Mucosa of gallbladder (tissue), 1 donor: Measurements from ENCODE around the gene RNU7-1. TPM values are rescaled to one million over a fixed set of nuclear protein-coding genes. Genes with fewer than 3 reads are reported as not detected.

Source experiments
- DNase-seq: peaks from one replicate; pipeline ENCODE4 v3.0.0-alpha.2; 2020; ENCODE audit warnings: low spot score
- total RNA-seq: library from RNA; stranded (reverse); gene quantifications from one replicate; pipeline ENCODE4 v1.2.1, GENCODE V29; 2021
- donor health status: DM: no; HTN: no; CAD: no.

RNU7-1 gene
- total RNA-seq, 1 donor from 2014 or later, result not detected

DNA sequence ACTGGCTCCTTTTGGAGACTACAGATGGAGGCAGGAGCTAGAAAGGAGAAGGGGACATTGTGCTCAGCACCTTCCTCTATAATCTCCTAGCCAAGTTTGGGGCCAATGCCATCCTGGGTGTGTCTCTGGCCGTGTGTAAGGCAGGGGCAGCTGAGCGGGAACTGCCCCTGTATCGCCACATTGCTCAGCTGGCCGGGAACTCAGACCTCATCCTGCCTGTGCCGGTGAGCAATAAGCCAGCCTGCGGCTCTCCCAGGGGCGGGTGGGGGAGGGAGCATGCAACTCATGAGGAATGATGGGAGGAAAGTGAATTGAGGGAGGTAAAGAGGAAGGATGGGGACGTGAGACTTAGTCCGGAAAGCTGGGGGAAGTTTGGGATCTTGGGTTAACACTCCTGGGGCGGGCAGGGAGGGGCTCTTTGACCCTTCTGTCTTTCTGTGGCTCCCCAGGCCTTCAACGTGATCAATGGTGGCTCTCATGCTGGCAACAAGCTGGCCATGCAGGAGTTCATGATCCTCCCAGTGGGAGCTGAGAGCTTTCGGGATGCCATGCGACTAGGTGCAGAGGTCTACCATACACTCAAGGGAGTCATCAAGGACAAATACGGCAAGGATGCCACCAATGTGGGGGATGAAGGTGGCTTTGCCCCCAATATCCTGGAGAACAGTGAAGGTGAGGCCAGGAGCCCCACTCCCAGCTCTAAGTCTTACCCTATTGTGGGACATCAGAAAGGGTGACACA, 26.0 kb upstream of the RNU7-1 start:
- no peak for DNase-seq

DNA sequence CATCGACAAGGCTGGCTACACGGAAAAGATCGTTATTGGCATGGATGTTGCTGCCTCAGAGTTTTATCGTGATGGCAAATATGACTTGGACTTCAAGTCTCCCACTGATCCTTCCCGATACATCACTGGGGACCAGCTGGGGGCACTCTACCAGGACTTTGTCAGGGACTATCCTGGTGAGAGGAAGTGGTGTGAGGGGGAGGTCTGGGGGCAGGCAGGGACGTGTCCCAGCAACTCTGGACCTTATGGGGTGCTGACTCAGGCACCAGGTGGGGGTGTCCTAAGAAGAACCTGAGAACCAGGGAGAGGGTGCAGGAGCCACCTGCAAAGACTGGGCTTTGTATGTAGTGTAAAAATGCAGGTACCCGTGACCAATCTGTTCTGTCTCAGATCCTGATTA, 24.0 kb upstream of the RNU7-1 start:
- no peak for DNase-seq

DNA sequence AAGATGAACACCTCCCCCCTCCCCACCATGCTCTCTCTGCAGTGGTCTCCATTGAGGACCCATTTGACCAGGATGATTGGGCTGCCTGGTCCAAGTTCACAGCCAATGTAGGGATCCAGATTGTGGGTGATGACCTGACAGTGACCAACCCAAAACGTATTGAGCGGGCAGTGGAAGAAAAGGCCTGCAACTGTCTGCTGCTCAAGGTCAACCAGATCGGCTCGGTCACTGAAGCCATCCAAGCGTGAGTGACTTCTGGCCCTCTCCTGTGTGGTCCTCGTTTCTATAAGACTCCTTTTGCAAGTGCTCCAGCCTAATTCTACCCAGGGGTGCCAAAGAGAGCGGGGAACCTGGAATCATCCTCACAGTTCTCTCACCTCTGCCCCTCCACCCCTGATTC, 22.1 kb upstream of the RNU7-1 start:
- DNase-seq, result no peak

DNA sequence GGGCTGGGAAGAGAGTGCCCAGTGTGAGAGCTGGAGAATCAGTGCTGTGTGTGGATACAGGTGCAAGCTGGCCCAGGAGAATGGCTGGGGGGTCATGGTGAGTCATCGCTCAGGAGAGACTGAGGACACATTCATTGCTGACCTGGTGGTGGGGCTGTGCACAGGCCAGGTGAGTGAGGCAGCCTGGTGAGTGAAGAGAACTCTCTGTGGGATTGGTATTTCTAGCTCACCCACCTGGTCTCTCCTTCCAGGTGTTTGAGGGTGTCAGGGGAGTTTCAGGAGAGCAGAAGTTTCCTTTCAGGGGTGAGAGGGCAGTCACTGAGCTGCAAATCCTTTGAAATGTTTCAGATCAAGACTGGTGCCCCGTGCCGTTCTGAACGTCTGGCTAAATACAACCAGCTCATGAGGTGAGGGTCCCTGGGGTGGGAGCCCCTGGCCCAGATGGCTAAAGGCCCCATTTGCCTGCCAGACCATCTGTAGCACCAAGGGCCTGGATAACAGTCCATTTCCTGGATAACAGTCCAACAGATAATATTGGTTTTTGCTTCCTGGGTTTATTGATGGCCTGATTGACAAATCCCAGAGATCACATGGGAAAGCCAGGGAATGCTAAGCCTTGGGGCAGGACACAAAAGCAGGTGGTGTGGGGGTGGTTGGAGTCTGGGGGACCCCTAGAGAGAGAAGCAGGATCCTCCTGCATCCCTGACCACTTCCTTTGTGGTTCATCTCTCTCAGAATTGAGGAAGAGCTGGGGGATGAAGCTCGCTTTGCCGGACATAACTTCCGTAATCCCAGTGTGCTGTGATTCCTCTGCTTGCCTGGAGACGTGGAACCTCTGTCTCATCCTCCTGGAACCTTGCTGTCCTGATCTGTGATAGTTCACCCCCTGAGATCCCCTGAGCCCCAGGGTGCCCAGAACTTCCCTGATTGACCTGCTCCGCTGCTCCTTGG, 21.3 kb upstream of the RNU7-1 start:
- DNase-seq, result no peak

DNA sequence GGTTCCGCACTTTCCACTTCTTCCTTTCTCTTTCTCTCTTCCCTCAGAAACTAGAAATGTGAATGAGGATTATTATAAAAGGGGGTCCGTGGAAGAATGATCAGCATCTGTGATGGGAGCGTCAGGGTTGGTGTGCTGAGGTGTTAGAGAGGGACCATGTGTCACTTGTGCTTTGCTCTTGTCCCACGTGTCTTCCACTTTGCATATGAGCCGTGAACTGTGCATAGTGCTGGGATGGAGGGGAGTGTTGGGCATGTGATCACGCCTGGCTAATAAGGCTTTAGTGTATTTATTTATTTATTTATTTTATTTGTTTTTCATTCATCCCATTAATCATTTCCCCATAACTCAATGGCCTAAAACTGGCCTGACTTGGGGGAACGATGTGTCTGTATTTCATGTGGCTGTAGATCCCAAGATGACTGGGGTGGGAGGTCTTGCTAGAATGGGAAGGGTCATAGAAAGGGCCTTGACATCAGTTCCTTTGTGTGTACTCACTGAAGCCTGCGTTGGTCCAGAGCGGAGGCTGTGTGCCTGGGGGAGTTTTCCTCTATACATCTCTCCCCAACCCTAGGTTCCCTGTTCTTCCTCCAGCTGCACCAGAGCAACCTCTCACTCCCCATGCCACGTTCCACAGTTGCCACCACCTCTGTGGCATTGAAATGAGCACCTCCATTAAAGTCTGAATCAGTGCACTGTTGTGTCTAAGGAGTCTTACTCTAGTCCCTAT, 20.4 kb upstream of the RNU7-1 start:
- DNase-seq, result no peak

DNA sequence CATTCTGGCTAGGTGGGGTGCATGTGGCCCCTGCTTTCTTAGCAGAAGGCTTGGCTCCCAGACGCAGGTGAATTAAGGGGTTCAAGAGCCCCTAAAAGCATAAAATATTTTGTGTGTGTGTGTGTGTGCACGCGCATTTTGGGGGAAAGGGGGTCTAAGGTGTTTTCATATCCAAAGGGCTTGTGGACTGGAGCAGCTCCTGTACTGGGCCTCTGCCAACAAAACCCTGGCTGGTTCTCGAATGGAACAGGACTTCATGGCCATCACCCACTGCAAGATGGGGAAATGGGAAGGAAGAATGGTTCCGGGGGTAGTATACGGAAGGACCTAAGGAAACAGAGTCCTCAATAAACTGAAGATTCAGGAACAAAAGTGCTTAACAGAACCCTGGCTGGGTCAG, 19.8 kb upstream of the RNU7-1 start:
- DNase-seq, result no peak

DNA sequence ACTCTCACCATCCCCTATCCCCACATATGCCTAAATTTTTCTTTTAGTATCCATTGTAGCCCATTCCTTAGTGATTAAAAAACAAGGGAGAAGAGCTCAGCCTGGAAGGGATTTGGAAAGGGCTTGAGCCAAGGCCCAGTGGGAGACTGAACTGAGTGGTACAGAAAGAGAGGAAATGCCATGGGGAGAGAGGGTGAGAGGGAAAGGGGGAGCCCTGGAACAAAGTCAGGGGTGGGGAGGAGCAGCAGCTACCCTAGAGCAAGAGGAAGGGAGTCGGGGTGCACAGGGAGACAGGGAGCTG, 18.4 kb upstream of the RNU7-1 start:
- DNase-seq, result no peak

DNA sequence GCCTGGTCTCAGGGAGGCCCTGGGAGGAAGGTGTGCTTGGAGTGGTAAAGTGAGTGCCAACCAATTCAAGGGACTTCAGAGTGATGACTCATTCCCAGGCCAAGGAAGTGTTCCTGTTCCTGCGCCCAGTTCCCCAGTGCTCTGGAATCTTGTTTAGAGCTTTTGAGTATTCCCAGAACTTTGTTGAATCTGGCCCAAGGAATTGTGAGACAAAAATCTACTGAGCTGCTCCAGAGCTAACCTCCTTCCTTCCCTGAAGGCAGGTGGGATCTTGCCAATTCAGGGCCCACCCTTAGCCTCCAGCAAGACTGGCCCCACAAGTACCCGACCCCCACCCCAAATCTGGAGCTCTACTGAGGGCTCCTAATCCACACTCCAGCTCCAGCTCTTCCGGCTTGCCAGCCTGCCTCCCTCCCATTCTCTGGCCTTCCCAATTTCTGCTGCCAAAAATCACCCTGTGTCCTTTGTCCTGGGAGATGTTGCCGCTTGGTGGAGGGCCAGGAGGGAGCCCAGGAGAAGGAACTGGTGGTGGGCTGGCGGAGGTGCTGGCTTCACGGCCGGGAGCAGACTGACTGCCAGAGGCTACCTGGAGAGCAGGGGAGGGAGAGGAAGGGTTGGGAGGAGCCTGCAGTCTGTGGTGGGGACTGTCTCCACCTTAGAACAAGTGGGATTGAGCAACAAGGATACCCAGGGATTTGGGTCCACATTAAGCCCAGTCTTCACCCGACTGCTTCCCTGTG, 17.9 kb upstream of the RNU7-1 start:
- peak; percentile 78 for DNase-seq

DNA sequence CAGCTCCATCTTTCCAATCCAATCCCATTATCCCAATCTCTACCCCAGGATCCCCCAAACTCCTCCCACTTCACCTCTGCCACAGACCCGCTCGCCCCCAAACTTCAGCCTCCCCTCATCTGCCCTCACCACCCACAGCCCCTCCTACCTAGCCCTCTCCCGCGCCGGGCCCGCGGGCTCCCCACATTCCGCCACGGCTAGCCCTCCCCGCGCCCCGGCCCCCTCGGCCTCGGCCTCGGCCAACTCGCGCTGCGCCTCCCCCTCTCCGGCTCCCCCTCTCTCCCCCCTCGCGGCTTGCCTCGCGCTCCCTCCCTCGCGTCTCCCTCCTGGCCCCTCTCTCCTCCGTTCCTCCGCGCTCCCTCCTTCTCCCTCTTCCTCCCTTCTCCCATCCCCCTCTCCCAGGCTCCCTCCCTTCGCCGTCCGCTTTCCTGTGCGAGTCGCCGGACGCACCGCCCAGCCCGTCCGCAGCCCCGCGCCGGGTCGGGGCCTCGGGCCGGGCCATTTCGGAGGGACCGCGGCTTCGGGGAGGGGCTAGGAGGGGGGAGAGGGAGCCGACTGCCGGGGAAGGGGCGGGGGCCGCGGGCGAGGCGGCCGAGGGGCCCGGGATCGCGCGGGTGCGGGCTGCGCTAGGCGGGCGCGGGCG, 16.1 kb upstream of the RNU7-1 start, which contains the start of gene ATN1:
ATN1 (plus strand) TSS at position 581 of the 643 bp plus-strand sequence. CDS start 6,043 bp downstream, outside the sequence.
- DNase-seq, result peak; percentile 76

DNA sequence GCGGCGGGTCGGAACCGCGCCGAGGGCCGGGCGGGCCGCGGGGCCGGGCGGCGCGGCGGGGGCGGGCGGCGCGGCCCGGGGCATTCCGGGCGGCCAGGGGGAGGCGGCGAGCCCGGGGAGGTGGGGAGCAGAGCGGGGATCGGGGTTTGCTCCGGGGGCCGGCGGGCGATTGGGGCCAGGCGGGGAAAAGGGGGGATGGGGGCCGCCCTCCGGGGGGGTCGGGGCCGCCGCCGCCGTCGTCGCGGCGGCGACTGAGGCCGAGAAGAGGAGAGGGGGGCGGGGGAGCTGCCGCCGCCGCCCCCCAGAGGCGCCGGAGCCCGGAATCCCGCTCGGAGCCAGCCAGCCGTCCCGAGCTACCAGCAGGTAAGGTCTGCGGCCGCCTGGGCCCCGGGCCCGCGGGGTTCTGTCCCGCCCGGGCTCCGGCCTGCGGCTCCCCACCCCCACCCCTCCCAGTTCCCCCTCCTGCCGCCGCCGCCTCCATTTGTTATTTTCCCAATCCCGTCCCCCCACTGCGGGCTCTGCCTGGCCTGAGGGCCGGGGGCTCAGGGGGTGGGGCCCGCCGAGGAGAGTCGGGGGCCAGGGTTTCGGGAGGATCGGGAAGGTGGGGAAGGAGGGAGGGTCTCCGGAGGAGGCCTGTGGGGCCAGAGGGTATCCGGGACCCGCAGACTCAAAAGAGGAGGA, 15.5 kb upstream of the RNU7-1 start:
- DNase-seq, result no peak

DNA sequence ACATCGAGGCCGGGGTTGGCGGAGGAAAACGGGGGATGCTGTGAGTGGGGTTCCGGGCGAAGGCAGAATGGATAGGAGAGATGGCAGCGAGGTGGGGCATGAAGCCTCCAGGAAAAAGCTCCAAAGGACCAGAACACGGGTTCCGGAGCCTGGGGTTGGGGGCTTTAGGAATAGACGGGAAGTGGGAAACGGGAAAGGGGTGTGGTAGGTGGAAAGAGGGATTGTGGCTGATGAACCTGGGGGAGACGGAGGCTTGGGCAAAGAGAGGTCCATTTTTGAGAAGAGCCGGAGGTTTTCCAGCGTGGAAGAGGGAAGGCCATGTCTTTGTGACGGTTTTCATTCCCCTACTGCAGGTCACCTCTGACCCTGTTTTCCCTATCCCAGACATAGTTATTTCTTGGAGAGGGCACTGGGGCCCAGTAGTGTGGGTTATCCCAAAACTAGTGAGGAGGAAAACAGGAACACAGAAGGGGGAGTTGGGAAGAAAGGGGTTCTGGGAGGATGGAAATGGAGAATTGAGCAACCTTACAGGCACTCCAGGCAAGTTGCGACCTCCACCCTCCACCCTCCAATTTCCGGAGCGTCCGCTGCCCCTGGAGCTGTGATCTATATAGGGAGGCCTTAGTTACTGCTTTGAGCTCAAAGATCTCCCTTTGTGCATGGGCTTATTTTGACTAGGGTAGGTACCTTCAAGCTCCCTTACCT, 14.8 kb upstream of the RNU7-1 start:
- DNase-seq, result no peak

DNA sequence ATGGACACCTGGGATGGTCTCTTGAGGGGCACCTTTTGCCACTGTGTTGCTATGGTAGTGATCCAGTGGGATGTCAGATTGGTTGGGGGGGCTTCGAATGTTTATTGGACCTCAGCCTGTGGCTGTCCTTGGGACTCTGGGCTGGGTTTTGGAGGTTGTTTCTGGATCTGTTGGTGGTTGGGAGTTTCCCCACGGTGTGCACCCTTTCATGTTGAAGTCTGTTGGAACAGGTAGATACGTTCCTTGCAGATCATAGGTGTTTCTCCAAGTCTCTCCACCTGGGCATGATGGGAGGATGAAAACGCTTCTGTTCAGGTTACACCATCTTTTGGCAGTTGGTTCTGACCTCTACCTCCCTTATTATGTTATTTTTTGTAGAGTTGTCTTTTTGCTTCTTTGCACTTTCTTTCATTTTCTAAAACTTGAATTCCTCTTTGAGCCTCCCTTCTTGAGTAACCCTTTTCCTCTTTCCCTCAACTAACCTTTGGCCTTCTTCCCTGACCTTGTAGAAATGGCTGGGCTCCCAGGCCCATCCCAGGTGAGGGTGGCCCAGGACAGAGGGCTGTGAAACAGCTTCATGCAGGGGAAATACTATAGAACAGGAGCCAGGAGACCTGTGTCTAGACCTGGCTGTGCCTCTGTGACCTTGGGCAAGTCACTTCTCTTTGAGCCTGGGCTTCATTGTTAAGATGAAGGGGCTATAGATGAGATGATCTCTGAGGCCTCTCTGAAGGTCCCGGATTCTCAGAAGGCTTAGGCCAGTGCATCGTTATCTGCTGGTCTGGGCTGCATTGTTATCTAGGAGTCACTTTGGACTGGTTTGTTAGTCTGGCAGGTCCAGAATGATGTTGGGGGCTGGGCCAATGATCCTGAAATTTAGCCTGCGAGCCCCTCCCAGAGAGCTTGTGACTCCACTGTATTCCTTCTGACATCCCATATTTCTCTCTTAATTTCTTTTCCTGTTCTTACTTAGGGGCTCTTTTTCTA, 13.9 kb upstream of the RNU7-1 start:
- no peak for DNase-seq

DNA sequence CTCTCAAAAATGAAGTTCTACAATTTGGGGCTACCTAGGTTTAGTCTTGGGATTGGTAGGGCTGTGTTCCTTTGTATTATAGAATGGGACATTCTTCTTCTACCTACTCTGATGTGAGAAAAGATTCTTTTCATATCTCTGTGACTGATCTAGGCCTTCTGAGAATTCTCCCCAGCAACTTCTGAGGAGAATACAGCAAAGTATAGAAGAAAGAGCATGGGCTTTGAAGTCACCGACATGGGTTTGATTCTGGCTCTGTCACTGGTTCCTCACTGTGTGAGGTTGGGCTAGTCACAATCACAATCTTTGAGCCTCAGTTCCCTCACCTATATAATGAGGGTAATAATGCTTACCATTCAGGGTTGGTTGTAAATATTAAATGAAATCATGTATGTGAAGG, 10.8 kb upstream of the RNU7-1 start:
- DNase-seq, result no peak

DNA sequence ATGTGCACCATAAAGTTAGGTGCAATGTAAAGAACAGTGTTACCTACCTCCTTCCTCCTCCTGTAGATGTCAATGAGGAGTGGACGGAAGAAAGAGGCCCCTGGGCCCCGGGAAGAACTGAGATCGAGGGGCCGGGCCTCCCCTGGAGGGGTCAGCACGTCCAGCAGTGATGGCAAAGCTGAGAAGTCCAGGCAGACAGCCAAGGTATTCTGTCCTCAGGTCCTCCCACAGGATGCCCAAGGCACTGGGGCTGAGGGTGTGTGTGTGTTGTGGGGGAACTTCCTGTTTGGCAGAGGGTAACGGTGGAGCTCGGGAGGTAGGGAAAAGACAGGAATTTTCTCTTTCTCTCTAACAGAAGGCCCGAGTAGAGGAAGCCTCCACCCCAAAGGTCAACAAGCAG, 9.5 kb upstream of the RNU7-1 start:
- no peak for DNase-seq

DNA sequence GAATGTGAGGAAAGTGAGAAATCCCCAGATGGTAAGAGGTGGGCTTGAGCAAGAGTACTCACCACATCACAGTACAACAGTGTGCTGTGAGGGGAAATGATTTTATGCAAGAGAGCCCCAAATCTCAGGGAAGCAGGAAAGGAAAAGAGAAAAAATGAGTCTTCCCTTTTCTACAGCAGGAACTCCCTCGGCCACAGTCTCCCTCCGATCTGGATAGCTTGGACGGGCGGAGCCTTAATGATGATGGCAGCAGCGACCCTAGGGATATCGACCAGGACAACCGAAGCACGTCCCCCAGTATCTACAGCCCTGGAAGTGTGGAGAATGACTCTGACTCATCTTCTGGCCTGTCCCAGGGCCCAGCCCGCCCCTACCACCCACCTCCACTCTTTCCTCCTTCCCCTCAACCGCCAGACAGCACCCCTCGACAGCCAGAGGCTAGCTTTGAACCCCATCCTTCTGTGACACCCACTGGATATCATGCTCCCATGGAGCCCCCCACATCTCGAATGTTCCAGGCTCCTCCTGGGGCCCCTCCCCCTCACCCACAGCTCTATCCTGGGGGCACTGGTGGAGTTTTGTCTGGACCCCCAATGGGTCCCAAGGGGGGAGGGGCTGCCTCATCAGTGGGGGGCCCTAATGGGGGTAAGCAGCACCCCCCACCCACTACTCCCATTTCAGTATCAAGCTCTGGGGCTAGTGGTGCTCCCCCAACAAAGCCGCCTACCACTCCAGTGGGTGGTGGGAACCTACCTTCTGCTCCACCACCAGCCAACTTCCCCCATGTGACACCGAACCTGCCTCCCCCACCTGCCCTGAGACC, 8.0 kb upstream of the RNU7-1 start:
- no peak for DNase-seq

DNA sequence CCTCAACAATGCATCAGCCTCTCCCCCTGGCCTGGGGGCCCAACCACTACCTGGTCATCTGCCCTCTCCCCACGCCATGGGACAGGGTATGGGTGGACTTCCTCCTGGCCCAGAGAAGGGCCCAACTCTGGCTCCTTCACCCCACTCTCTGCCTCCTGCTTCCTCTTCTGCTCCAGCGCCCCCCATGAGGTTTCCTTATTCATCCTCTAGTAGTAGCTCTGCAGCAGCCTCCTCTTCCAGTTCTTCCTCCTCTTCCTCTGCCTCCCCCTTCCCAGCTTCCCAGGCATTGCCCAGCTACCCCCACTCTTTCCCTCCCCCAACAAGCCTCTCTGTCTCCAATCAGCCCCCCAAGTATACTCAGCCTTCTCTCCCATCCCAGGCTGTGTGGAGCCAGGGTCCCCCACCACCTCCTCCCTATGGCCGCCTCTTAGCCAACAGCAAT, 7.4 kb upstream of the RNU7-1 start:
- DNase-seq, result no peak

DNA sequence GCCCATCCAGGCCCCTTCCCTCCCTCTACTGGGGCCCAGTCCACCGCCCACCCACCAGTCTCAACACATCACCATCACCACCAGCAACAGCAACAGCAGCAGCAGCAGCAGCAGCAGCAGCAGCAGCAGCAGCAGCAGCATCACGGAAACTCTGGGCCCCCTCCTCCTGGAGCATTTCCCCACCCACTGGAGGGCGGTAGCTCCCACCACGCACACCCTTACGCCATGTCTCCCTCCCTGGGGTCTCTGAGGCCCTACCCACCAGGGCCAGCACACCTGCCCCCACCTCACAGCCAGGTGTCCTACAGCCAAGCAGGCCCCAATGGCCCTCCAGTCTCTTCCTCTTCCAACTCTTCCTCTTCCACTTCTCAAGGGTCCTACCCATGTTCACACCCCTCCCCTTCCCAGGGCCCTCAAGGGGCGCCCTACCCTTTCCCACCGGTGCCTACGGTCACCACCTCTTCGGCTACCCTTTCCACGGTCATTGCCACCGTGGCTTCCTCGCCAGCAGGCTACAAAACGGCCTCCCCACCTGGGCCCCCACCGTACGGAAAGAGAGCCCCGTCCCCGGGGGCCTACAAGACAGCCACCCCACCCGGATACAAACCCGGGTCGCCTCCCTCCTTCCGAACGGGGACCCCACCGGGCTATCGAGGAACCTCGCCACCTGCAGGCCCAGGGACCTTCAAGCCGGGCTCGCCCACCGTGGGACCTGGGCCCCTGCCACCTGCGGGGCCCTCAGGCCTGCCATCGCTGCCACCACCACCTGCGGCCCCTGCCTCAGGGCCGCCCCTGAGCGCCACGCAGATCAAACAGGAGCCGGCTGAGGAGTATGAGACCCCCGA, 6.8 kb upstream of the RNU7-1 start:
- DNase-seq, result no peak
